GM12878 (cell line): ENCODE measurements around the gene IL1RAPL1. TPM values are rescaled to one million over a fixed set of nuclear protein-coding genes. Genes with fewer than 3 reads are reported as not detected.

Experiments
- ASH2L ChIP-seq: fragments of 300-600, 200-600 bp; sonication (generic); IDR thresholded peaks from 2 replicates; pipeline ENCODE4 v1.6.1; 2017; ENCODE audit warnings: low read depth, mild to moderate bottlenecking, borderline replicate concordance
- BACH1 ChIP-seq: fragments of 450-650 bp; IDR thresholded peaks from 2 replicates; pipeline ENCODE4 v1.6.1; 2017; ENCODE audit warnings: mild to moderate bottlenecking, borderline replicate concordance
- BCL11A ChIP-seq: IDR thresholded peaks from 2 replicates; pipeline ENCODE4 v1.6.1; 2011; ENCODE audit warnings: low read depth, low read length
- CBFB ChIP-seq: IDR thresholded peaks from 2 replicates; pipeline ENCODE4 v1.6.1; 2016; ENCODE audit warnings: antibody characterized with exemption, low read depth
- E4F1 ChIP-seq: fragments of 450-650 bp; IDR thresholded peaks from 2 replicates; pipeline ENCODE4 v1.6.1; 2018; ENCODE audit warnings: borderline replicate concordance, mild to moderate bottlenecking; ENCODE audit not compliant: partially characterized antibody
- GABPA ChIP-seq: IDR thresholded peaks from 2 replicates; pipeline ENCODE4 v1.6.1; 2014; ENCODE audit warnings: antibody characterized with exemption, low read depth, mild to moderate bottlenecking, inconsistent platforms
- IRF4 ChIP-seq: IDR thresholded peaks from 2 replicates; pipeline ENCODE4 v1.6.1; 2011; ENCODE audit warnings: low read depth, low read length
- JUNB ChIP-seq: IDR thresholded peaks from 2 replicates; pipeline ENCODE4 v1.6.1; 2016; ENCODE audit warnings: antibody characterized with exemption, mild to moderate bottlenecking
- KDM1A ChIP-seq: fragments of 200-600 bp; sonication (generic); IDR thresholded peaks from 2 replicates; pipeline ENCODE4 v1.6.1; 2016; ENCODE audit warnings: borderline replicate concordance
- MTA3 ChIP-seq: IDR thresholded peaks from 2 replicates; pipeline ENCODE4 v1.6.1; 2012; ENCODE audit warnings: low read length, inconsistent platforms, borderline replicate concordance
- NR2F1 ChIP-seq: fragments of 450-650 bp; conservative IDR thresholded peaks from 2 replicates; pipeline ENCODE4 v1.6.1; 2017; ENCODE audit warnings: mild to moderate bottlenecking
- NRF1 ChIP-seq: conservative IDR thresholded peaks from 2 replicates; pipeline ENCODE4 v1.6.1; 2011; ENCODE audit warnings: mild to moderate bottlenecking, low read depth, low read length, improper control_type of control experiment
- PAX5 ChIP-seq: IDR thresholded peaks from 2 replicates; pipeline ENCODE4 v1.6.1; 2011; ENCODE audit warnings: low read depth, low read length, borderline replicate concordance
- RCOR1 ChIP-seq: conservative IDR thresholded peaks from 2 replicates; pipeline ENCODE4 v1.6.1; 2012; ENCODE audit warnings: low read depth, low read length, improper control_type of control experiment
- SIX5 ChIP-seq: IDR thresholded peaks from 2 replicates; pipeline ENCODE4 v1.6.1; 2011; ENCODE audit warnings: mild to moderate bottlenecking, low read depth, low read length, moderate library complexity; ENCODE audit not compliant: severe bottlenecking
- SPI1 ChIP-seq: IDR thresholded peaks from 2 replicates; pipeline ENCODE4 v1.6.1; 2011; ENCODE audit warnings: low read depth, mild to moderate bottlenecking, low read length, moderate library complexity, borderline replicate concordance; ENCODE audit not compliant: insufficient read depth
- SREBF1 ChIP-seq: IDR thresholded peaks from 2 replicates; pipeline ENCODE4 v1.6.1; 2012; ENCODE audit warnings: mild to moderate bottlenecking, low read length
- SREBF2 ChIP-seq: IDR thresholded peaks from 2 replicates; pipeline ENCODE4 v1.6.1; 2012; ENCODE audit warnings: mild to moderate bottlenecking, low read length
- STAT1 ChIP-seq: fragments of 450-650 bp; conservative IDR thresholded peaks from 2 replicates; pipeline ENCODE4 v1.6.1; 2014; ENCODE audit warnings: antibody characterized with exemption, mild to moderate bottlenecking
- TBL1XR1 ChIP-seq: IDR thresholded peaks from 2 replicates; pipeline ENCODE4 v1.6.1; 2012; ENCODE audit warnings: low read depth, low read length, improper control_type of control experiment
- WRNIP1 ChIP-seq: IDR thresholded peaks from 2 replicates; pipeline ENCODE4 v1.6.1; 2011; ENCODE audit warnings: low read depth, low read length, improper control_type of control experiment, borderline replicate concordance
- ZNF207 ChIP-seq: fragments of 450-650 bp; IDR thresholded peaks from 2 replicates; pipeline ENCODE4 v1.6.1; 2014; ENCODE audit warnings: antibody characterized with exemption, mild to moderate bottlenecking, borderline replicate concordance
- ZNF274 ChIP-seq: IDR thresholded peaks from one replicate; pipeline ENCODE4 v1.8.0; 2011; ENCODE audit not compliant: insufficient read length, insufficient read depth
- polyA plus RNA-seq, 11 experiments: library from polyadenylated mRNA; depleted of rRNA in 4 of 11; unstranded in 6 of 11; stranded (reverse) in 5 of 11; fragments of >200 nt; fragmentation: Nextera tagmentation in 4 of 11; fragmentation: Illumina TruSeq in 1 of 11; extraction: Ambion mirVana in 4 of 11; extraction: Trizol in 1 of 11; gene quantifications; 1 replicate in 1 of 11; 2 replicates in 10 of 11; pipeline versions ENCODE4 v1.2.1 to v1.2.3, GENCODE V29; 2011 to 2016; ENCODE audit warnings: inconsistent platforms in 2 of 11, missing spikeins in 2 of 11, low read depth in 1 of 11
- total RNA-seq, 4 experiments: library from RNA; depleted of rRNA in 3 of 4; stranded (reverse); fragments of >200 nt in 3 of 4; fragmentation: Illumina TruSeq in 1 of 4; extraction: Trizol in 1 of 4; gene quantifications; 2 replicates each; pipeline versions ENCODE4 v1.2.1 to v1.2.3, GENCODE V29; 2013 to 2021
- TF ChIP-seq, protein P1 (sequence below): fragments of 150-350 bp; IDR thresholded peaks from 2 replicates; pipeline ENCODE4 v1.6.1; 2014; ENCODE audit warnings: mild to moderate bottlenecking, low read depth, low read length
- TF ChIP-seq, protein P2 (sequence below): IDR thresholded peaks from 2 replicates; pipeline ENCODE4 v1.6.1; 2011; ENCODE audit warnings: low read depth, mild to moderate bottlenecking, low read length, moderate library complexity, borderline replicate concordance; ENCODE audit errors: extremely low read depth
- TF ChIP-seq, protein P3 (sequence below): IDR thresholded peaks from 2 replicates; pipeline ENCODE4 v1.6.1; 2011; ENCODE audit warnings: borderline replicate concordance, low read depth, mild to moderate bottlenecking, moderate library complexity, mixed read lengths, low read length; ENCODE audit not compliant: insufficient read depth; ENCODE audit errors: extremely low read length
- TF ChIP-seq, protein P4 (sequence below): IDR thresholded peaks from 2 replicates; pipeline ENCODE4 v1.6.1; 2011; ENCODE audit warnings: mild to moderate bottlenecking, low read depth, low read length, moderate library complexity; ENCODE audit not compliant: insufficient replicate concordance

The IL1RAPL1 gene
- total and polyA plus RNA-seq, 10 of the 15 experiments (the other 5 are each of a cell fraction or from before 2014, with no cell fraction given): not detected

- TF ChIP-seq, protein P1, sequence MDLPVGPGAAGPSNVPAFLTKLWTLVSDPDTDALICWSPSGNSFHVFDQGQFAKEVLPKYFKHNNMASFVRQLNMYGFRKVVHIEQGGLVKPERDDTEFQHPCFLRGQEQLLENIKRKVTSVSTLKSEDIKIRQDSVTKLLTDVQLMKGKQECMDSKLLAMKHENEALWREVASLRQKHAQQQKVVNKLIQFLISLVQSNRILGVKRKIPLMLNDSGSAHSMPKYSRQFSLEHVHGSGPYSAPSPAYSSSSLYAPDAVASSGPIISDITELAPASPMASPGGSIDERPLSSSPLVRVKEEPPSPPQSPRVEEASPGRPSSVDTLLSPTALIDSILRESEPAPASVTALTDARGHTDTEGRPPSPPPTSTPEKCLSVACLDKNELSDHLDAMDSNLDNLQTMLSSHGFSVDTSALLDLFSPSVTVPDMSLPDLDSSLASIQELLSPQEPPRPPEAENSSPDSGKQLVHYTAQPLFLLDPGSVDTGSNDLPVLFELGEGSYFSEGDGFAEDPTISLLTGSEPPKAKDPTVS: no peak
- TF ChIP-seq SPI1 (peak; percentile 39; the same call in 1 of the 2 replicates), ASH2L (no peak), PAX5 (no peak), RCOR1 (no peak), BCL11A (peak; percentile 91), WRNIP1 (no peak), GABPA (no peak), JUNB (peak; percentile 43), ZNF274 (no peak), KDM1A (no peak), STAT1 (no peak), E4F1 (no peak), ZNF207 (no peak), CBFB (no peak), IRF4 (0 out of 2 replicates have a peak, but pooled peaks have one; percentile 11), SREBF2 (no peak), TBL1XR1 (no peak), MTA3 (no peak), NR2F1 (peak; percentile 88), BACH1 (0 out of 2 replicates have a peak, but pooled peaks have one; percentile 31), NRF1 (no peak), SREBF1 (no peak), SIX5 (no peak)
- TF ChIP-seq, protein P2, sequence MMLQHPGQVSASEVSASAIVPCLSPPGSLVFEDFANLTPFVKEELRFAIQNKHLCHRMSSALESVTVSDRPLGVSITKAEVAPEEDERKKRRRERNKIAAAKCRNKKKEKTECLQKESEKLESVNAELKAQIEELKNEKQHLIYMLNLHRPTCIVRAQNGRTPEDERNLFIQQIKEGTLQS: no peak
- TF ChIP-seq, protein P3, sequence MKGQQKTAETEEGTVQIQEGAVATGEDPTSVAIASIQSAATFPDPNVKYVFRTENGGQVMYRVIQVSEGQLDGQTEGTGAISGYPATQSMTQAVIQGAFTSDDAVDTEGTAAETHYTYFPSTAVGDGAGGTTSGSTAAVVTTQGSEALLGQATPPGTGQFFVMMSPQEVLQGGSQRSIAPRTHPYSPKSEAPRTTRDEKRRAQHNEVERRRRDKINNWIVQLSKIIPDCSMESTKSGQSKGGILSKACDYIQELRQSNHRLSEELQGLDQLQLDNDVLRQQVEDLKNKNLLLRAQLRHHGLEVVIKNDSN: no peak
- TF ChIP-seq, protein P4, sequence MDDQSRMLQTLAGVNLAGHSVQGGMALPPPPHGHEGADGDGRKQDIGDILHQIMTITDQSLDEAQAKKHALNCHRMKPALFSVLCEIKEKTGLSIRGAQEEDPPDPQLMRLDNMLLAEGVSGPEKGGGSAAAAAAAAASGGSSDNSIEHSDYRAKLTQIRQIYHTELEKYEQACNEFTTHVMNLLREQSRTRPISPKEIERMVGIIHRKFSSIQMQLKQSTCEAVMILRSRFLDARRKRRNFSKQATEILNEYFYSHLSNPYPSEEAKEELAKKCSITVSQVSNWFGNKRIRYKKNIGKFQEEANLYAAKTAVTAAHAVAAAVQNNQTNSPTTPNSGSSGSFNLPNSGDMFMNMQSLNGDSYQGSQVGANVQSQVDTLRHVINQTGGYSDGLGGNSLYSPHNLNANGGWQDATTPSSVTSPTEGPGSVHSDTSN: no peak
Observed at GRCh38 chrX:28773807-28774206, 186.6 kb downstream of the IL1RAPL1 start (continued).
